WTC11 (cell line): ENCODE results near the gene NAPB.

Experiments
- TF ChIP-seq, protein P1 (sequence below): fragments of 200-600 bp; IDR thresholded peaks from 2 replicates; pipeline ENCODE4 v1.8.0; 2022; ENCODE audit warnings: antibody characterized with exemption
- TF ChIP-seq, protein P2 (sequence below): sonication (generic); formaldehyde crosslinking; IDR thresholded peaks from 2 replicates; pipeline ENCODE4 v1.8.0; 2023; ENCODE audit warnings: missing genetic modification reagents
- TF ChIP-seq, protein P3 (sequence below): sonication (generic); formaldehyde crosslinking; IDR thresholded peaks from 2 replicates; pipeline ENCODE4 v1.8.1; 2022; ENCODE audit warnings: low read depth, missing genetic modification reagents, borderline replicate concordance
- TF ChIP-seq, protein P4 (sequence below): sonication (generic); formaldehyde crosslinking; IDR thresholded peaks from 2 replicates; pipeline ENCODE4 v1.8.0; 2022; ENCODE audit warnings: mild to moderate bottlenecking, missing genetic modification reagents

DNA sequence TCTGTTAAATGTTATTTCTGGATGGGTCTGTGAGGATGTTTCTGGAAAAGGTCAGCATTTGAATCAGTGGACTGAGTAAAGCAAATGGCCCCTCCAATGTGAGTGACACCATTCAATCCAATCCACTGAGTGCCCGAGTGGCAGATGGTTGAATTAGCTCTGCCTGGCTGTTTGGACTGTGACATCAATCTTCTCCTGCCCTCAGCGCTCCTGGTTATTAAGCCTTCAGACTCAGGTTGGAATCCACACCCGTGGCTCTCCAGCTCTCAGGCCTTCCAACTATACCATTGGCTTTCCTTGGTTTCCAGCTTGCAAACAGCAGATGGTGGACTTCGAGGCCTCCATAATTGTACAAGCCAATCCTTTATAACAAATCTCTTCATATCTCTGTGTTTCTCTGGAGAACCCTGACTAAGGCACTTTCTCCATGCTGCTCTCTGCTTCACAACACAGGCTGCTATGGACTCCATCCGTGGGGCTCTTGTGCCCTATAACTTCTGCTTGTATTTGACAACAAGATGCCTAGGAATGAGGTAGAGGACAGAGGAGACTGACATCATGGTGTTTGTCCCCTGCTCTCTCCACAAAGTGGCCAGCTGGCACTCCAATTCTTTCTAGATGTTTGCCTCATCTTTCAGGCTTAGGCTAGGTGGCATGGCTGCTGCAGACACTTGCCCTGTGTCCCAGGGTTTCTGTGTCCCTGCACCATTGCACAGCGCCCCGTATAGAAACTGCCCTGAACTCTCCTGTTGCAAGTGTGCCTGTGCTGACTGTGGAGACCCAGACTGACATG is 13.4 kb upstream of the NAPB start:
- TF ChIP-seq, protein P1, sequence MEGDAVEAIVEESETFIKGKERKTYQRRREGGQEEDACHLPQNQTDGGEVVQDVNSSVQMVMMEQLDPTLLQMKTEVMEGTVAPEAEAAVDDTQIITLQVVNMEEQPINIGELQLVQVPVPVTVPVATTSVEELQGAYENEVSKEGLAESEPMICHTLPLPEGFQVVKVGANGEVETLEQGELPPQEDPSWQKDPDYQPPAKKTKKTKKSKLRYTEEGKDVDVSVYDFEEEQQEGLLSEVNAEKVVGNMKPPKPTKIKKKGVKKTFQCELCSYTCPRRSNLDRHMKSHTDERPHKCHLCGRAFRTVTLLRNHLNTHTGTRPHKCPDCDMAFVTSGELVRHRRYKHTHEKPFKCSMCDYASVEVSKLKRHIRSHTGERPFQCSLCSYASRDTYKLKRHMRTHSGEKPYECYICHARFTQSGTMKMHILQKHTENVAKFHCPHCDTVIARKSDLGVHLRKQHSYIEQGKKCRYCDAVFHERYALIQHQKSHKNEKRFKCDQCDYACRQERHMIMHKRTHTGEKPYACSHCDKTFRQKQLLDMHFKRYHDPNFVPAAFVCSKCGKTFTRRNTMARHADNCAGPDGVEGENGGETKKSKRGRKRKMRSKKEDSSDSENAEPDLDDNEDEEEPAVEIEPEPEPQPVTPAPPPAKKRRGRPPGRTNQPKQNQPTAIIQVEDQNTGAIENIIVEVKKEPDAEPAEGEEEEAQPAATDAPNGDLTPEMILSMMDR: no peak
- TF ChIP-seq, protein P2, sequence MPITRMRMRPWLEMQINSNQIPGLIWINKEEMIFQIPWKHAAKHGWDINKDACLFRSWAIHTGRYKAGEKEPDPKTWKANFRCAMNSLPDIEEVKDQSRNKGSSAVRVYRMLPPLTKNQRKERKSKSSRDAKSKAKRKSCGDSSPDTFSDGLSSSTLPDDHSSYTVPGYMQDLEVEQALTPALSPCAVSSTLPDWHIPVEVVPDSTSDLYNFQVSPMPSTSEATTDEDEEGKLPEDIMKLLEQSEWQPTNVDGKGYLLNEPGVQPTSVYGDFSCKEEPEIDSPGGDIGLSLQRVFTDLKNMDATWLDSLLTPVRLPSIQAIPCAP (CRISPR knock-in tag): no peak
- TF ChIP-seq, protein P3, sequence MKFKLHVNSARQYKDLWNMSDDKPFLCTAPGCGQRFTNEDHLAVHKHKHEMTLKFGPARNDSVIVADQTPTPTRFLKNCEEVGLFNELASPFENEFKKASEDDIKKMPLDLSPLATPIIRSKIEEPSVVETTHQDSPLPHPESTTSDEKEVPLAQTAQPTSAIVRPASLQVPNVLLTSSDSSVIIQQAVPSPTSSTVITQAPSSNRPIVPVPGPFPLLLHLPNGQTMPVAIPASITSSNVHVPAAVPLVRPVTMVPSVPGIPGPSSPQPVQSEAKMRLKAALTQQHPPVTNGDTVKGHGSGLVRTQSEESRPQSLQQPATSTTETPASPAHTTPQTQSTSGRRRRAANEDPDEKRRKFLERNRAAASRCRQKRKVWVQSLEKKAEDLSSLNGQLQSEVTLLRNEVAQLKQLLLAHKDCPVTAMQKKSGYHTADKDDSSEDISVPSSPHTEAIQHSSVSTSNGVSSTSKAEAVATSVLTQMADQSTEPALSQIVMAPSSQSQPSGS: no peak
- TF ChIP-seq, protein P4, sequence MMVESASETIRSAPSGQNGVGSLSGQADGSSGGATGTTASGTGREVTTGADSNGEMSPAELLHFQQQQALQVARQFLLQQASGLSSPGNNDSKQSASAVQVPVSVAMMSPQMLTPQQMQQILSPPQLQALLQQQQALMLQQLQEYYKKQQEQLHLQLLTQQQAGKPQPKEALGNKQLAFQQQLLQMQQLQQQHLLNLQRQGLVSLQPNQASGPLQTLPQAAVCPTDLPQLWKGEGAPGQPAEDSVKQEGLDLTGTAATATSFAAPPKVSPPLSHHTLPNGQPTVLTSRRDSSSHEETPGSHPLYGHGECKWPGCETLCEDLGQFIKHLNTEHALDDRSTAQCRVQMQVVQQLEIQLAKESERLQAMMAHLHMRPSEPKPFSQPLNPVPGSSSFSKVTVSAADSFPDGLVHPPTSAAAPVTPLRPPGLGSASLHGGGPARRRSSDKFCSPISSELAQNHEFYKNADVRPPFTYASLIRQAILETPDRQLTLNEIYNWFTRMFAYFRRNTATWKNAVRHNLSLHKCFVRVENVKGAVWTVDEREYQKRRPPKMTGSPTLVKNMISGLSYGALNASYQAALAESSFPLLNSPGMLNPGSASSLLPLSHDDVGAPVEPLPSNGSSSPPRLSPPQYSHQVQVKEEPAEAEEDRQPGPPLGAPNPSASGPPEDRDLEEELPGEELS (CRISPR knock-in tag): no peak
